ENCODE data around the gene TCN1.
"Not testable (repeated sequence)": the region's sequence is repeated elsewhere in the genome, so short reads cannot be mapped to it uniquely, and the experiment has no call there.

TCN1 gene

GRCh38 chr11:59857439-59858434 is 8.6 kb downstream of the TCN1 start:
- no peaks in the 10 kb centered on the region for H3K36me3 ChIP-seq (ENCODE audit: control insufficient read depth in 2 of 2, insufficient read depth in 2 of 2, low read length in 2 of 2)
- H3K4me1 ChIP-seq (ENCODE audit: control insufficient read depth, insufficient read depth, low read length): no peaks in the 10 kb centered on the region
- H3K27ac ChIP-seq (ENCODE audit: low read length): no peak overlapping the region

GRCh38 chr11:59854871-59855270 is 11.4 kb downstream of the TCN1 start:
- H3K27ac ChIP-seq (ENCODE audit: low read length): no peak overlapping the region
- H3K27me3 ChIP-seq (ENCODE audit: control insufficient read depth in 1 of 2, insufficient read depth in 2 of 2, low read length in 2 of 2): no peaks in the 10 kb centered on the region
- H3K4me3 ChIP-seq (ENCODE audit: low read length in 2 of 2): no peak overlapping the region
- H3K36me3 ChIP-seq (ENCODE audit: control insufficient read depth in 2 of 2, insufficient read depth in 2 of 2, low read length in 2 of 2): no peaks in the 10 kb centered on the region
- no peak overlapping the region for H3K9ac ChIP-seq (ENCODE audit: low read length in 2 of 2)
- no peaks in the 10 kb centered on the region for H3K4me1 ChIP-seq (ENCODE audit: control insufficient read depth, insufficient read depth, low read length)
- H3K9me3 ChIP-seq (ENCODE audit: control insufficient read depth in 2 of 2, low read length in 2 of 2): no peaks in the 10 kb centered on the region

More at GRCh38 chr11:59857439-59858434, 8.6 kb downstream of the TCN1 start:
- Histone ChIP-seq H3K27me3 (ENCODE audit: control insufficient read depth in 1 of 2, insufficient read depth in 2 of 2, low read length in 2 of 2) (no peaks in the 10 kb centered on the region), H3K4me3 (ENCODE audit: low read length in 2 of 2) (no peak overlapping the region), H3K9ac (ENCODE audit: low read length in 2 of 2) (no peak overlapping the region), H3K9me3 (ENCODE audit: control insufficient read depth in 2 of 2, low read length in 2 of 2) (no peaks in the 10 kb centered on the region)

- H3K36me3 ChIP-seq (ENCODE audit: control insufficient read depth in 2 of 2, insufficient read depth in 2 of 2, low read length in 2 of 2); H3K27ac ChIP-seq (ENCODE audit: low read length); H3K9me3 ChIP-seq (ENCODE audit: control insufficient read depth in 2 of 2, low read length in 2 of 2); H3K4me3 ChIP-seq (ENCODE audit: low read length in 2 of 2); H3K4me1 ChIP-seq (ENCODE audit: control insufficient read depth, insufficient read depth, low read length); H3K27me3 ChIP-seq (ENCODE audit: control insufficient read depth in 1 of 2, insufficient read depth in 2 of 2, low read length in 2 of 2); H3K9ac ChIP-seq (ENCODE audit: low read length in 2 of 2): not testable (repeated sequence)
Observed at GRCh38 chr11:59851416-59851815, 14.9 kb downstream of the TCN1 start.

- H3K4me1 ChIP-seq (ENCODE audit: control insufficient read depth, insufficient read depth, low read length); H3K9me3 ChIP-seq (ENCODE audit: control insufficient read depth in 2 of 2, low read length in 2 of 2); H3K9ac ChIP-seq (ENCODE audit: low read length in 2 of 2); H3K36me3 ChIP-seq (ENCODE audit: control insufficient read depth in 2 of 2, insufficient read depth in 2 of 2, low read length in 2 of 2); H3K27ac ChIP-seq (ENCODE audit: low read length); H3K27me3 ChIP-seq (ENCODE audit: control insufficient read depth in 1 of 2, insufficient read depth in 2 of 2, low read length in 2 of 2); H3K4me3 ChIP-seq (ENCODE audit: low read length in 2 of 2): not testable (repeated sequence)
Observed at GRCh38 chr11:59849551-59849950, 16.7 kb downstream of the TCN1 start.

- H3K9ac ChIP-seq (ENCODE audit: low read length in 2 of 2): no peak overlapping the region
- no peaks in the 10 kb centered on the region for H3K36me3 ChIP-seq (ENCODE audit: control insufficient read depth in 2 of 2, insufficient read depth in 2 of 2, low read length in 2 of 2)
- H3K9me3 ChIP-seq (ENCODE audit: control insufficient read depth in 2 of 2, low read length in 2 of 2): no peaks in the 10 kb centered on the region
- no peak overlapping the region for H3K4me3 ChIP-seq (ENCODE audit: low read length in 2 of 2)
- H3K4me1 ChIP-seq (ENCODE audit: control insufficient read depth, insufficient read depth, low read length): no peaks in the 10 kb centered on the region
- H3K27ac ChIP-seq (ENCODE audit: low read length): no peak overlapping the region
- no peaks in the 10 kb centered on the region for H3K27me3 ChIP-seq (ENCODE audit: control insufficient read depth in 1 of 2, insufficient read depth in 2 of 2, low read length in 2 of 2)
Observed at GRCh38 chr11:59849129-59849528, 17.2 kb downstream of the TCN1 start.

- H3K27ac ChIP-seq (ENCODE audit: low read length); H3K4me3 ChIP-seq (ENCODE audit: low read length in 2 of 2); H3K9me3 ChIP-seq (ENCODE audit: control insufficient read depth in 2 of 2, low read length in 2 of 2); H3K27me3 ChIP-seq (ENCODE audit: control insufficient read depth in 1 of 2, insufficient read depth in 2 of 2, low read length in 2 of 2); H3K36me3 ChIP-seq (ENCODE audit: control insufficient read depth in 2 of 2, insufficient read depth in 2 of 2, low read length in 2 of 2); H3K4me1 ChIP-seq (ENCODE audit: control insufficient read depth, insufficient read depth, low read length); H3K9ac ChIP-seq (ENCODE audit: low read length in 2 of 2): not testable (repeated sequence)
Observed at GRCh38 chr11:59848439-59848838, 17.8 kb downstream of the TCN1 start.

GRCh38 chr11:59847626-59848025 is 18.7 kb downstream of the TCN1 start:
- Histone ChIP-seq H3K27ac (ENCODE audit: low read length) (no peak overlapping the region), H3K27me3 (ENCODE audit: control insufficient read depth in 1 of 2, insufficient read depth in 2 of 2, low read length in 2 of 2) (no peaks in the 10 kb centered on the region), H3K9me3 (ENCODE audit: control insufficient read depth in 2 of 2, low read length in 2 of 2) (no peaks in the 10 kb centered on the region), H3K36me3 (ENCODE audit: control insufficient read depth in 2 of 2, insufficient read depth in 2 of 2, low read length in 2 of 2) (no peaks in the 10 kb centered on the region), H3K4me3 (ENCODE audit: low read length in 2 of 2) (no peak overlapping the region), H3K4me1 (ENCODE audit: control insufficient read depth, insufficient read depth, low read length) (no peaks in the 10 kb centered on the region), H3K9ac (ENCODE audit: low read length in 2 of 2) (no peak overlapping the region)

- Histone ChIP-seq H3K4me1 (ENCODE audit: control insufficient read depth, insufficient read depth, low read length) (no peaks in the 10 kb centered on the region), H3K4me3 (ENCODE audit: low read length in 2 of 2) (no peak overlapping the region), H3K27me3 (ENCODE audit: control insufficient read depth in 1 of 2, insufficient read depth in 2 of 2, low read length in 2 of 2) (no peaks in the 10 kb centered on the region), H3K9me3 (ENCODE audit: control insufficient read depth in 2 of 2, low read length in 2 of 2) (no peaks in the 10 kb centered on the region), H3K9ac (ENCODE audit: low read length in 2 of 2) (no peak overlapping the region), H3K27ac (ENCODE audit: low read length) (no peak overlapping the region), H3K36me3 (ENCODE audit: control insufficient read depth in 2 of 2, insufficient read depth in 2 of 2, low read length in 2 of 2) (no peaks in the 10 kb centered on the region)
Observed at GRCh38 chr11:59846556-59846955, 19.7 kb downstream of the TCN1 start.

GRCh38 chr11:59845399-59845798 is 20.9 kb downstream of the TCN1 start, which contains the start of gene CBLIF:
CBLIF (minus strand) TSS chr11:59845499; CDS start chr11:59845453, 46 bp downstream.
- Histone ChIP-seq H3K27ac (ENCODE audit: low read length) (no peak within 1 kb of the TSS), H3K9me3 (ENCODE audit: control insufficient read depth in 2 of 2, low read length in 2 of 2) (no peaks in the 10 kb centered on the region), H3K4me1 (ENCODE audit: control insufficient read depth, insufficient read depth, low read length) (no peaks in the 10 kb centered on the region), H3K36me3 (ENCODE audit: control insufficient read depth in 2 of 2, insufficient read depth in 2 of 2, low read length in 2 of 2) (no peaks in the 10 kb centered on the region), H3K9ac (ENCODE audit: low read length in 2 of 2) (no peak within 1 kb of the TSS), H3K4me3 (ENCODE audit: low read length in 2 of 2) (no peak within 1 kb of the TSS), H3K27me3 (ENCODE audit: control insufficient read depth in 1 of 2, insufficient read depth in 2 of 2, low read length in 2 of 2) (no peaks in the 10 kb centered on the region)

- Histone ChIP-seq H3K36me3 (ENCODE audit: control insufficient read depth in 2 of 2, insufficient read depth in 2 of 2, low read length in 2 of 2) (no peaks in the 10 kb centered on the region), H3K27me3 (ENCODE audit: control insufficient read depth in 1 of 2, insufficient read depth in 2 of 2, low read length in 2 of 2) (no peaks in the 10 kb centered on the region), H3K4me3 (ENCODE audit: low read length in 2 of 2) (no peak overlapping the region), H3K9ac (ENCODE audit: low read length in 2 of 2) (no peak overlapping the region), H3K27ac (ENCODE audit: low read length) (no peak overlapping the region), H3K9me3 (ENCODE audit: control insufficient read depth in 2 of 2, low read length in 2 of 2) (no peaks in the 10 kb centered on the region), H3K4me1 (ENCODE audit: control insufficient read depth, insufficient read depth, low read length) (no peaks in the 10 kb centered on the region)
Observed at GRCh38 chr11:59842316-59842715, 24.0 kb downstream of the TCN1 start.

GRCh38 chr11:59841514-59841913 is 24.8 kb downstream of the TCN1 start:
- no peak overlapping the region for H3K9ac ChIP-seq (ENCODE audit: low read length in 2 of 2)
- no peaks in the 10 kb centered on the region for H3K9me3 ChIP-seq (ENCODE audit: control insufficient read depth in 2 of 2, low read length in 2 of 2)
- H3K36me3 ChIP-seq (ENCODE audit: control insufficient read depth in 2 of 2, insufficient read depth in 2 of 2, low read length in 2 of 2): no peaks in the 10 kb centered on the region
- no peak overlapping the region for H3K4me3 ChIP-seq (ENCODE audit: low read length in 2 of 2)
- H3K4me1 ChIP-seq (ENCODE audit: control insufficient read depth, insufficient read depth, low read length): no peaks in the 10 kb centered on the region
- no peaks in the 10 kb centered on the region for H3K27me3 ChIP-seq (ENCODE audit: control insufficient read depth in 1 of 2, insufficient read depth in 2 of 2, low read length in 2 of 2)
- H3K27ac ChIP-seq (ENCODE audit: low read length): no peak overlapping the region

Measured in stomach smooth muscle (tissue), 2 donors.